Memory B cell (primary cell): ENCODE measurements around the gene PHPT1.

Experiments
- ATAC-seq: fragments of 150-1000 bp; cut with Tn5 transposase; 2 replicates; pipeline ENCODE4 v1.10.0; 2021; ENCODE audit warnings: low read depth, mild to moderate bottlenecking, moderate library complexity
- DNase-seq, 2 donors: peaks; one replicate each; pipeline ENCODE4 v3.0.0; 2022; ENCODE audit warnings: low spot score in 2 of 2
- H3K27ac Mint-ChIP-seq: one replicate; pipeline ENCODE4 v1.8.0; 2022; ENCODE audit warnings: mild to moderate bottlenecking, moderate library complexity, mixed read lengths
- H3K27me3 Mint-ChIP-seq: one replicate; pipeline ENCODE4 v1.8.0; 2022; ENCODE audit warnings: mixed read lengths
- H3K36me3 Mint-ChIP-seq: one replicate; pipeline ENCODE4 v1.8.0; 2022; ENCODE audit warnings: mild to moderate bottlenecking, mixed read lengths
- H3K4me1 Mint-ChIP-seq: one replicate; pipeline ENCODE4 v1.8.0; 2022; ENCODE audit warnings: mixed read lengths
- H3K4me3 Mint-ChIP-seq: one replicate; pipeline ENCODE4 v1.8.0; 2022; ENCODE audit warnings: mild to moderate bottlenecking, moderate library complexity, mixed read lengths
- H3K9me3 Mint-ChIP-seq: one replicate; pipeline ENCODE4 v1.8.0; 2022; ENCODE audit warnings: mixed read lengths

The PHPT1 gene

GRCh38 chr9:136846376-136847087 is 2.7 kb upstream of the PHPT1 start:
- Mint-ChIP-seq H3K4me1 (peaks cover 9% of the 10 kb centered on the region), H3K27me3 (peaks cover 7% of the 10 kb centered on the region), H3K36me3 (peaks cover 2% of the 10 kb centered on the region), H3K9me3 (no peaks in the 10 kb centered on the region), H3K27ac (peak overlapping the region; percentile 94), H3K4me3 (no peak overlapping the region)
- no peak for ATAC-seq
- no peak for DNase-seq

DNA sequence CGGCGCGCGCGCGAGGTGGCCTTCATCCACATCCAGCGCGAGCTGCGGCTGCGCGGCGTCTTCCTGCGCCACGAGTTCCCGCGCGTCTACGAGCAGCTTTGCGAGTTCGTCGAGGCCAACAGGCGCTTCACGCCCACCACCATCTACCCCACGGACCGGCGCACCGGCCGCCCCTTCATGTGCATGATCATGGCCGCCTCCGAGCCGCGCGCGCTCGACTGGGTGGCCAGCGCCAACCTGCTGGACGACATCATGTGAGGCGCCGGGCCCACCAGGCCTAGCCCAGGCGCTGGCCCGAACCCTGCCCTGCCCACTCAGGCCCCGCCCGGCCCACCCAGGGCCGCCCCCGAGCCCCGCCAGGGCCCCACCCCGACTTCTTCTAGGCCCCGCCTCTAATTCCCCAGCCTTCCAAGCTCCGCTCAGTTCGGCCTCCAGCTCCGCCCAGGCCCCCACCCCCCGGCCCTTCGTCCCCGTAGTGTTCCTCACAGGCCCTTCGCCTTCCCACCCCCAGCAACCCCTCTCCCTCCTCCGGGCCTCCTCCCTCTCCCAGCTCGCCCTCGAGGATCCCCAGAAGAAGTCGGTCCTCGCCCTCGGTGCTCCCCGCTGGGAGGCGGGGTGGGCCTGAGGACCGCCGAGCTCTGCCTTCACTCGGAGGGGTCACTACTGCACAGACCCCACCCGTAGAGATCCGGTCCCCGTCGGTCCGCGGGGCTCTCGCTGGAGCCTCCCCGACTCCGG is 2.0 kb upstream of the PHPT1 start:
- peak overlapping the region; percentile 87 for H3K4me3 Mint-ChIP-seq
- no peak for ATAC-seq
- H3K27me3 Mint-ChIP-seq: peaks cover 7% of the 10 kb centered on the region
- peak overlapping the region; percentile 94 for H3K27ac Mint-ChIP-seq
- peaks cover 2% of the 10 kb centered on the region for H3K36me3 Mint-ChIP-seq
- DNase-seq: no peak
- H3K4me1 Mint-ChIP-seq: peaks cover 9% of the 10 kb centered on the region
- no peaks in the 10 kb centered on the region for H3K9me3 Mint-ChIP-seq

GRCh38 chr9:136847826-136848392 is 1.3 kb upstream of the PHPT1 start:
- H3K4me3 Mint-ChIP-seq: peak overlapping the region; percentile 87
- ATAC-seq: no peak
- DNase-seq: peak; percentile 52 to 60
- peak overlapping the region; percentile 94 for H3K27ac Mint-ChIP-seq
- peaks cover 7% of the 10 kb centered on the region for H3K27me3 Mint-ChIP-seq
- no peaks in the 10 kb centered on the region for H3K9me3 Mint-ChIP-seq
- H3K36me3 Mint-ChIP-seq: peaks cover 2% of the 10 kb centered on the region
- H3K4me1 Mint-ChIP-seq: peaks cover 9% of the 10 kb centered on the region

- peak in 1 of 2 donors; percentile 54 for DNase-seq
- H3K36me3 Mint-ChIP-seq: peaks cover 2% of the 10 kb centered on the region
Measured at GRCh38 chr9:136848393-136849037, 694 bp upstream of the PHPT1 start.

GRCh38 chr9:136849960-136850865 is 1.0 kb downstream of the PHPT1 start:
- Mint-ChIP-seq H3K27me3 (peaks cover 7% of the 10 kb centered on the region), H3K36me3 (peaks cover 2% of the 10 kb centered on the region), H3K9me3 (no peaks in the 10 kb centered on the region), H3K27ac (peak overlapping the region; percentile 87), H3K4me3 (peak overlapping the region; percentile 95), H3K4me1 (peaks cover 11% of the 10 kb centered on the region)
- no peak for ATAC-seq
- DNase-seq: no peak

More at GRCh38 chr9:136848393-136849037, 694 bp upstream of the PHPT1 start:
- Mint-ChIP-seq H3K27ac (peak overlapping the region; percentile 87), H3K4me1 (peaks cover 9% of the 10 kb centered on the region), H3K27me3 (peaks cover 7% of the 10 kb centered on the region), H3K9me3 (no peaks in the 10 kb centered on the region), H3K4me3 (peak overlapping the region; percentile 97)
- no peak for ATAC-seq

DNA sequence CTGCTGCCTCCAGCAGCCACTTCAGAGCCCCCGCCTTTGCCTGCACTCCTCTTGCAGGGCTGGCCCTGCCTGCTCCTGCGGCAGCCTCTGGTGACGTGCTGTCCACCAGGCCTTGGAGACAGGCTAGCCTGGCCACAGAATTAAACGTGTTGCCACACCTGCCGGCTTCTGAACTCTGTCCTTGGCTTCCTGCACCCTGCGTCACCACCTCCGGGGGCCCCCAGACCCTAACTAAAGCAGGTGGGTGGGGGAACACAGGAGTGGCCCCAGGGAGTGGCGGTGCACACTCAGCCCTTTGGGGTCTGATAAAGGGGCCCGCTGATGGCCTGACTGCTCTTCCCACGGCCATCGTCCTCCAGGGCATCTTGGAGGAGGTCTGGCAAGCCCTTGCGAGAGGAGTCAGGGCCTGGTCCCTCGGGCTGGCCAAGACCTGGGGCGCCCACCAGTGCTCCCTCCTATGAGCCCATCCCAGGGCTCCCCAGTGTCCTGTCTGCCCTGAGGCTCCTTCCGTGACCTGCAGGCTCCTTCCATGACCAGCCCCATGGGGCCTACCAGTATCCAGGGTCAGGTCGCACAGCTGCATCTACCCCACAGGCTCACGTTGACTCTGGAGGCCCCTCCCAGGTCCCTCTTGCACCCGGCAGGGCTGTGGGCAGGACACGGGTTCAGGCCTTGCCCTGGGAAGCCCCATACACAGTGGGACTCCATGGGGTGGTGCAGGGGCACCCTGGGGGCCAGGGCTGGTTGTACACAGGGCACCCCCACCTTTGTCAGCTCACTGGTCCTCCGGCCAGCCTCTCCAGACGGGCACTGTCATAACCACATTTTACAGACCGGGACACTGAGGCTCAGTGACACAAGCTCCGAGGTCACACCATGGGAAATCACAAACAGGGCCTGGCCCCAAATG is 1.9 kb downstream of the PHPT1 start:
- peaks cover 7% of the 10 kb centered on the region for H3K27me3 Mint-ChIP-seq
- H3K9me3 Mint-ChIP-seq: no peaks in the 10 kb centered on the region
- H3K27ac Mint-ChIP-seq: no peak overlapping the region
- peaks cover 2% of the 10 kb centered on the region for H3K36me3 Mint-ChIP-seq
- ATAC-seq: no peak
- no peak for DNase-seq
- peaks cover 11% of the 10 kb centered on the region for H3K4me1 Mint-ChIP-seq
- H3K4me3 Mint-ChIP-seq: peak overlapping the region; percentile 34

- peaks cover 7% of the 10 kb centered on the region for H3K27me3 Mint-ChIP-seq
- no peaks in the 10 kb centered on the region for H3K36me3 Mint-ChIP-seq
- H3K4me1 Mint-ChIP-seq: peaks cover 11% of the 10 kb centered on the region
- DNase-seq (no peak), ATAC-seq (no peak)
- no peak within 1 kb of the TSS for H3K27ac Mint-ChIP-seq
- H3K4me3 Mint-ChIP-seq: no peak within 1 kb of the TSS
- H3K9me3 Mint-ChIP-seq: no peaks in the 10 kb centered on the region
Measured at GRCh38 chr9:136851941-136852663, 2.9 kb downstream of the PHPT1 start, which contains the start of gene MAMDC4. MAMDC4 (plus strand) TSS chr9:136852346; CDS start chr9:136852417, 71 bp downstream.

GRCh38 chr9:136852664-136853595 is 3.7 kb downstream of the PHPT1 start:
- H3K36me3 Mint-ChIP-seq: no peaks in the 10 kb centered on the region
- H3K27me3 Mint-ChIP-seq: peaks cover 2% of the 10 kb centered on the region
- no peak overlapping the region for H3K4me3 Mint-ChIP-seq
- H3K27ac Mint-ChIP-seq: no peak overlapping the region
- peaks cover 6% of the 10 kb centered on the region for H3K4me1 Mint-ChIP-seq
- no peaks in the 10 kb centered on the region for H3K9me3 Mint-ChIP-seq
- ATAC-seq (no peak), DNase-seq (no peak)

GRCh38 chr9:136853596-136854112 is 4.4 kb downstream of the PHPT1 start:
- DNase-seq (no peak), ATAC-seq (no peak)

DNA sequence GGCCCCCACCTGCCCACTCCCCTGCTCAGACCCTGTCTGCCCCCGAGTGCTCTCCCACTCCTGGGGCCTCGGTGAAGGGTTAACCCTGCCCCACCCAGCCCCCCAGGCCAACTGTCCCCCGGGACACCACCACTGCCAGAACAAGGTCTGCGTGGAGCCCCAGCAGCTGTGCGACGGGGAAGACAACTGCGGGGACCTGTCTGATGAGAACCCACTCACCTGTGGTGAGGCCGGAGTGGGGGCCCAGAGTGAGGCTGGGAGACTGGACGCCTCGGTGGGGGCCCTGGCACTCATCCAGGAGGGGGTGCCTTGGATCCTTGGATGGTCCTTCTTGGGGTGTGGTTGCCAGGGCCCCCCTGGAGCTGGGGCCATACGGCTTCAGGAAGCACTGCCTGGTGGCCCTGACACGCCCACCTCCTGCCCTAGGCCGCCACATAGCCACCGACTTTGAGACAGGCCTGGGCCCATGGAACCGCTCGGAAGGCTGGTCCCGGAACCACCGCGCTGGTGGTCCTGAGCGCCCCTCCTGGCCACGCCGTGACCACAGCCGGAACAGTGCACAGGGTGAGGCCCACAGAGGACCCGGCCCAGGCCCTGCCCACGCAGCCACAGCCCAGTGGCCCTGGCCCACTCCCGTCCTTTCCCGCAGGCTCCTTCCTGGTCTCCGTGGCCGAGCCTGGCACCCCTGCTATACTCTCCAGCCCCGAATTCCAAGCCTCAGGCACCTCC is 5.1 kb downstream of the PHPT1 start:
- Mint-ChIP-seq H3K27me3 (no peaks in the 10 kb centered on the region), H3K27ac (no peak overlapping the region), H3K9me3 (no peaks in the 10 kb centered on the region), H3K36me3 (no peaks in the 10 kb centered on the region), H3K4me1 (peaks cover 2% of the 10 kb centered on the region), H3K4me3 (no peak overlapping the region)
- ATAC-seq: no peak
- DNase-seq: no peak

More at GRCh38 chr9:136853596-136854112, 4.4 kb downstream of the PHPT1 start:
- Mint-ChIP-seq H3K27me3 (no peaks in the 10 kb centered on the region), H3K9me3 (no peaks in the 10 kb centered on the region), H3K4me1 (peaks cover 3% of the 10 kb centered on the region), H3K4me3 (no peak overlapping the region), H3K27ac (no peak overlapping the region), H3K36me3 (no peaks in the 10 kb centered on the region)
